ENCODE data around the gene TBC1D8. TPM values are rescaled to one million over a fixed set of nuclear protein-coding genes. Genes with fewer than 3 reads are reported as not detected.
A peak's percentile ranks its signal among the peaks of the same experiment; 100 is the strongest.

Gene TBC1D8
- total and polyA plus RNA-seq, 2 of the 13 experiments (the other 11 are each of a cell fraction or from before 2014, with no cell fraction given), result 45.1 to 95.4 TPM

- TF ChIP-seq BATF2 (CRISPR knock-in tag; IDR thresholded peaks at IDR 0.05) (0 out of 2 replicates have a peak, but pooled peaks have one; percentile 25), MTA3 (CRISPR knock-in tag; IDR thresholded peaks at IDR 0.05) (no peak), SMARCC2 (IDR thresholded peaks at IDR 0.05) (no peak), SRSF9 (IDR thresholded peaks at IDR 0.05; ENCODE audit: borderline replicate concordance, insufficient read depth, low read depth, low read length, poor library complexity, severe bottlenecking) (no peak), SMC3 (IDR thresholded peaks at IDR 0.05; ENCODE audit: low read length) (peak; percentile 85), KAT8 (CRISPR knock-in tag; IDR thresholded peaks at IDR 0.05) (no peak), ZBTB2 (CRISPR knock-in tag; IDR thresholded peaks at IDR 0.05; ENCODE audit: low read depth) (peak; percentile 24; the same call in 1 of the 2 replicates), MAFK (conservative IDR thresholded peaks at IDR 0.05 in 1 of 2, IDR thresholded peaks at IDR 0.05 in 1 of 2; ENCODE audit: low read length in 2 of 2) (no peak), BORCS8-MEF2B (CRISPR knock-in tag; IDR thresholded peaks at IDR 0.05) (no peak), NFE2 (CRISPR knock-in tag; IDR thresholded peaks at IDR 0.05) (no peak), PTBP1 (IDR thresholded peaks at IDR 0.05; ENCODE audit: low read depth, low read length, poor library complexity, severe bottlenecking) (no peak), ZFP37 (CRISPR knock-in tag; IDR thresholded peaks at IDR 0.05; ENCODE audit: borderline replicate concordance) (no peak), ZBTB25 (CRISPR knock-in tag; IDR thresholded peaks at IDR 0.05) (0 out of 2 replicates have a peak, but pooled peaks have one; percentile 23), EP300 (IDR thresholded peaks at IDR 0.05; ENCODE audit: low read depth in 2 of 2, low read length in 2 of 2) (no peak), EP300 (CRISPR knock-in tag; IDR thresholded peaks at IDR 0.05; ENCODE audit: borderline replicate concordance) (no peak), MAFG (CRISPR knock-in tag; IDR thresholded peaks at IDR 0.05) (no peak), ZNF672 (CRISPR knock-in tag; IDR thresholded peaks at IDR 0.05) (no peak), POLR2G (IDR thresholded peaks at IDR 0.05; ENCODE audit: low read depth, low read length) (peak; percentile 56; the same call in 1 of the 2 replicates), PLSCR1 (CRISPR knock-in tag; IDR thresholded peaks at IDR 0.05; ENCODE audit: borderline replicate concordance) (no peak), ZBTB34 (CRISPR knock-in tag; IDR thresholded peaks at IDR 0.05) (no peak), ZNF317 (CRISPR knock-in tag; IDR thresholded peaks at IDR 0.05) (no peak), UBTF (CRISPR knock-in tag; IDR thresholded peaks at IDR 0.05) (no peak), REL (CRISPR knock-in tag; conservative IDR thresholded peaks at IDR 0.05) (peak; percentile 54; the same call in 1 of the 2 replicates)
These were observed 138.4 kb downstream of the TBC1D8 start (continued) for GRCh38 chr2:101012706-101013181.

Measured in HepG2 (cell line).